Activated CD4-positive, alpha-beta T cell treated with anti-CD3 and anti-CD28 coated beads, Interleukin-10, Interleukin-2, amounts not matched to agents 100 ng/mL and 50 ng/mL, durations not matched to agents 16 hours and 8 hours (primary cell): Measurements from ENCODE around the gene AGPAT4.

Experiments
- DNase-seq: peaks from one replicate; pipeline ENCODE4 v3.0.0-alpha.2; 2020

The AGPAT4 gene

DNA sequence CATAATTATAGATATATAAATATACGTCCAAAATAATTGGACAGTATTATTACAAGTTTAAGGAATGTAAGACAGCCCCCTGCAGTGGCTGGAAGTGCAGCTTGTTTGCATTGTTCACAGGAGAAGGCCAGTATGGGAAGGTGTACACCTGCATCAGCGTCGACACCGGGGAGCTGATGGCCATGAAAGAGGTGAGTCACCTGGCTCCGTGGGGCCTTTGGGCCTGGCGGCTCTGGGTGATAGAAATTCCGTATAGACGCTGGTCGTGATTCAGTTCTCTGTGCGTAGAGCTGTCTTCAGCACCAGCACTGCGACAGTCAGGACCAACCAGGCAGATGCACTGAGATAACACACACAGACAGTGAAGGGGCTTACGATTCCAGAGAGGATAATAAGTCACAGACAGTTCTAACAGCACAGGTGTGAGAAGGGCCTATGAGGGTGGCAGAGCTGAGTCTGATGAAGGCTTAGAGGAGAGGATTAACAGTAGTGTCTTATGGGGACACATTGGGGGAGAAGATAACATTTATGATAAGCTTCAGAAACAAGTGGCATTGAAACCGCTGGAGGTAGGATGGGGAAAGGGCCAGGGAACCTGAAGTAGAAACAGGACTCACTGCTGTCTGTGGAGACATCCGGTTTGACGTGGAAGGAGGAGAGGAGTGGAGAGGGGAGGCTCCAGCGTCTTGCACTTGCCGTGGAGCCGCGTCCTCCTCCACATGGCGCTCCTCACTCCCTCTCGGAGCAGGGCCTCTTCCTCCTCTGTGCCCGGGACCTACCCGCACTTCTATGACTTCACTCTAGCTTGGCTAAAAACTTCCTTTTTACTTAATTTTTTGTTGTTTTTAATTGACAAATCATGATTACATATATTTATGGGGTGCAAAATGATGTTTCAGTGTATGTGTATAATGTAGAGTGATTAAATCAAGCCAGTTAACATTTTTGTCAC lies 165.8 kb downstream of the AGPAT4 start:
- no peak for DNase-seq

DNA sequence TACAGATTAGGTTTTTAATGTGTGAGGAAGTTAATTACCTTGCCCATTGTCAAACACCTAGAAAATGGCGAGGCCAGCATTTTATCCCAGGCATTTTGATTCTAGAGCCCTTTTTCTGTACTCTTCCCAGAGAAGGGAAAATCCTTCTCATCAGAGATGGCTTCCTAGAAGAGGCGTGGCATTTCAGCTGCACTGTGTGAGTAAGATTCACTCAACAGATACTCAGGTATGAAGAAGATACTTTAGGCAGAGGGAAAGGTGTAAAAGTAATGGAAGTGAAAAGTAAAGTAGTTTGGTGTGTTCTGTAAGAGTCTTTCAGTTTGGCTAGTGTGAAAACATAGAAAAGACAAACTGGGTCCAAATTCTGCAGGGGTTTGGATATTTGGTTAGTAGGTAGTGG lies 168.5 kb downstream of the AGPAT4 start:
- no peak for DNase-seq

DNA sequence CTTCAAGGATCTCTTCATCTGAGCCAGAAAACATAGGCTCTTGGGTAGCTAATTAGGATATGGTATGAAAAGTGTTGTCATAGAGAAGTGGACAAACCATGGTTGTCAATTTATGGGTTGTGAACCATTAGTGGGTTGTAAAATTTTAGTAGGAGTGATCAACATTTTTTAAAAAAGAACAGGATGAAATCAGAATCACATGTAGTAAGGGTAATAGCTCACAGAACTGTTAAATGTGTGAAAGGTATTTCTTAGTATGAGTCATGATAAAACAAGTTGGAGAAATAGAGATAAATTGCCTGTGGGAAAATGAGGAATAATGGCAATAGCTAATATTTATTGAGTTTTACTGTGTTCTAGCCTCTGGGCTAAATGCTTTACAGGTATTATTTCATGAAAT lies 168.9 kb downstream of the AGPAT4 start:
- no peak for DNase-seq

GRCh38 chr6:161103475-161103874 lies 170.4 kb downstream of the AGPAT4 start:
- no peak for DNase-seq

- no peak for DNase-seq
Measured at GRCh38 chr6:161101517-161101916, 172.3 kb downstream of the AGPAT4 start.

DNA sequence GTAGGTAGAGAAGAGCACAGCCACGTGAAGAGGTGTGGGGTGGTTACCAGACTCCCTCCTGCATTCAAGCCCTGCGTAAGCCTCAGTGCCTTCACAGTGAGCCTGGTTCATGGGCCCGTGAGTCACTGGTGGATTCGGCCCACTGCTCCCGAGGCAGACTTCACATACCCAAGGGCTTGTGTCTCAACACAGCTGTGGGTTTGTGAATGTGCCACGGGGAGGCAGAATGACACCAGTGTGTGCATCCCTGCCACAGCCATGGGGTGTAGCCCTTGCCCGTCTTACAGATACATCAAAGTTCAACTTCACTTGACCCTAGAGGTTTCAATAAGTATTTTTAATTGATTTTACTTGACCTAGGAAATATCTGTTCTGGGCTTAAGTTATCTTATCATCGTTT lies 173.8 kb downstream of the AGPAT4 start:
- DNase-seq, result no peak

GRCh38 chr6:161095916-161096315 lies 177.9 kb downstream of the AGPAT4 start:
- no peak for DNase-seq

GRCh38 chr6:161094955-161095354 lies 178.9 kb downstream of the AGPAT4 start:
- no peak for DNase-seq

DNA sequence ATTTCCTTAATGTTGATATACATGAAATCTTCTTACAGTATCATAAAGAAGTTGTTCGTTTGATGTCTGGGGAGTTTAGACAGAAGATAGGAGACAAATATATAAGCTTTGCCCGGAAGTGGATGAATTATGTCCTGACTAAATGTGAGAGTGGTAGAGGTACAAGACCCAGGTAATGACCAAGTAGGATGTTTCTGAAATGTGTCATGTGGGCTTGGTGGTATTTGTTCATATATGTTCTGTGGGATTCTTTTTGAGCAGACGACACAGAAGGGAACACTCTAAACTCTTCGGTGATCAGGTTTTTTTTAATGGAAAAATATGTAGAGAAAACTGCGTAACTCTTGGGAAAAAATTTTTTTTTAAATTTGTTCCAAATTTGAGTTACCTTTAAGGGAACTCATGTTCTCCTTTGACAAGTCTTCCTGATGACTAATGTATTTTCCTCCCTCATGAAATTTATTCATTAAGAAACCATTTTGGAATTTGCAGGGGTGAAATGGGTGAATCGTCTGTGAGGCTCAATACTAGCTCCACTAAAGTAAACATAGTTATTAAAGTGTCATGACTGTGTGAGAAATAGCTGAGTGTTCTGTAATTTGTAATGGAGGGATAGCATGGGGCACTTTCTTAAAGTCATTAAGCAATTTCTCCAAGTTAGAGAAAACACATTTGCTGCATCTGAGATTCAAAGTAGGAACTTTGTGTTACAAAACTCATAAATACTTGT lies 181.7 kb downstream of the AGPAT4 start:
- peak; percentile 23 for DNase-seq

DNA sequence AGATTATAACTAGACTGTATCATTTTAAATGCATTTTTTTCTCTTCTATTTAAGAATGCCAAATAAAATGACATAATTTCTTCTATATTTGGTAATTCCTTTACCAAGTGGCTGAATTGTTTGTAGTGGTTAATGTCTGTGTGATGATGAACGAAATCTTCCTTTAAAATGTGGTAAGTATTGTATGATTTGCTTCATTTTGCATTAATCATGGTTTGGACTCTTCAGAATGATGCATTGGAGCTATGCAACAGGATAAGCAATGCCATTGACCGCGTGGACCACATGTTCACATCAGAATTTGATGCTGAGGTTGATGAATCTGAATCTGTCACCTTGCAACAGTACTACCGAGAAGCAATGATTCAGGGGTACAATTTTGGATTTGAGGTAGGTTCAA lies 182.7 kb downstream of the AGPAT4 start:
- no peak for DNase-seq

- no peak for DNase-seq
Measured at GRCh38 chr6:161088676-161089328, 185.1 kb downstream of the AGPAT4 start.

DNA sequence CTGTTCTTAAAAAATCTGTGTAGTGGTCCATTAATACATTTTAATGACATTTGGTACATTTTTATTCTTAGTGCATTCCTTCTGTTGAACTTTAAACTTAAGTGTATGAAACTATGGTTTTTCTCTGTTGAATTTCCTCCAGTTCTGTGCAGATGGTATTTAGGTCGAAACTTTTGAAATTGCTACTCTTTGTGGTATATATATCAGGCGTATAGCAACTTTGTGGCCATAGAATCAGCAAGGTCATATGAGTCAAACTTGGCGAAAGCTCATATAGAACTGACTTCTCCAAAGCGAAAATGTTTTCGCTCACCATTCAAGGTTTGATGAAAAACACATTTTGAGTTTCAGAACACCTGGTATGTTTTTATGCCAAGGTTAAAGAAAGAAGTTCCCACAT lies 188.6 kb downstream of the AGPAT4 start:
- peak; percentile 68 for DNase-seq

GRCh38 chr6:161082215-161082614 lies 191.6 kb downstream of the AGPAT4 start:
- no peak for DNase-seq

DNA sequence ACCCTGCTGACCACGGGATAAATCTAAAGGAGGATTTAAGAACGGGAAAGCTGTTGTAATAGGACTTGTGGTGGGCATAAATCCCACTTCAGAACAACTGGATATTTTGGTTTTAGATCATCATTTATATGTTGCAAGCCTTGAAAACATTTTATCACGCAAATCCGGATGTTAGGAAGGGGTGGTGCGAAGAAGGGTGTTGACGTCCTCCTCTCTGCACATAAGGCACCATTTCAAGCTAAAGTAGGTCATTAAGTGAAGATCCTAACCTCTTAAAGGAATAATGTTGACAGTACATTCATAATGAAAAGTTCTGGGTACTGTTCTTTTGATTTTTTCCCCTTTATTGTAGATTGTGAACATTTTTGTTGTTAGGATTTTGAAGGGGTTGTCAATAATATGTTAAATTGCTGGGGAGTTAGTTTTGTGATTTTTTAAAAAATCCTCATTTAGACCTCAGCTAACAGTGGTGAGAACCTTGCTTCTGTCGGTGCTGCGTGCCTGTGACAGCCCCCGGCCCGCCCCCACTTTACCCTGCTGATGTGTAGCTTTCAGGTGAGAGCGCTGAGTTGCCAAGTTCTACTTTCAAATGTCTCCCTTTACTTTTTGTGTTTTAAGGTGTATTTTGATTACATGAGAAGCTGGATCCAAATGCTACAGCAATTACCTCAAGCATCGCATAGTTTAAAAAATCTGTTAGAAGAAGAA lies 193.4 kb downstream of the AGPAT4 start:
- no peak for DNase-seq
